HepG2 (cell line): Measurements from ENCODE around the gene NOC4L. TPM values are rescaled to one million over a fixed set of nuclear protein-coding genes. Genes with fewer than 3 reads are reported as not detected.

Source experiments
- ATAC-seq: fragments of 200-7000 bp; cut with Tn5 transposase; 3 replicates; pipeline ENCODE4 v1.9.1; 2020; ENCODE audit warnings: mild to moderate bottlenecking, moderate library complexity
- BruUV-seq: library from RNA; stranded (reverse); fragments of 400-500 nt; replicated peaks from 2 replicates; lab custom pipeline; 2021; lab: Mats Ljungman, UMichigan
- CTCF ChIA-PET: fragments of 300-600 bp; formaldehyde crosslinking; extraction: SDS; loops from one replicate; lab custom pipeline; 2021; ENCODE audit warnings: low total read pairs, inconsistent platforms, low intra/inter-chr PET ratio; lab: Yijun Ruan, JAX
- POLR2A ChIA-PET: fragments of 350-600 bp; sonication (Branson Sonifier 250); formaldehyde crosslinking; loops from one replicate; lab custom pipeline; 2020; ENCODE audit warnings: antibody characterized with exemption, inconsistent platforms; lab: Yijun Ruan, JAX
- DNase-seq: peaks from one replicate; pipeline ENCODE4 v3.0.0-alpha.2; 2015; ENCODE audit warnings: low spot score
- FAIRE-seq: peaks from 3 replicates; lab custom pipeline; 2011; peaks lifted over from hg19 to GRCh38; lab: Jason Lieb, UNC
- H2AFZ ChIP-seq: one replicate; pipeline ENCODE4 v1.6.1; 2011; ENCODE audit warnings: low read length, inconsistent platforms
- H3K27ac ChIP-seq: fragments of 300-600 bp; 3 replicates; pipeline ENCODE4 v1.8.0; 2011; ENCODE audit warnings: mixed run types, mild to moderate bottlenecking, mixed read lengths, low read length, inconsistent platforms; ENCODE audit not compliant: insufficient read depth; ENCODE audit errors: extremely low read length
- H3K27me3 ChIP-seq, 2 experiments: fragments of 200-600 bp in 1 of 2; 2 replicates in 1 of 2; 3 replicates in 1 of 2; pipeline versions ENCODE4 v1.6.0 to v1.8.0; 2011; ENCODE audit warnings: low read length in 2 of 2, mild to moderate bottlenecking in 2 of 2, moderate library complexity in 2 of 2, inconsistent platforms in 1 of 2; ENCODE audit not compliant: insufficient read depth in 2 of 2, control insufficient read depth in 1 of 2
- H3K36me3 ChIP-seq, 2 experiments: fragments of 200-600 bp in 1 of 2; replicated peaks in 1 of 2; 2 replicates in 1 of 2; 3 replicates in 1 of 2; pipeline versions ENCODE4 v1.5.1 to v1.8.0; 2011; ENCODE audit warnings: low read length in 2 of 2, inconsistent platforms in 1 of 2; ENCODE audit not compliant: insufficient read depth in 2 of 2, control insufficient read depth in 1 of 2
- H3K4me1 ChIP-seq: 2 replicates; pipeline ENCODE4 v1.5.1; 2012; ENCODE audit warnings: low read length, inconsistent platforms; ENCODE audit not compliant: insufficient read depth
- H3K4me2 ChIP-seq: 2 replicates; pipeline ENCODE4 v1.6.0; 2011; ENCODE audit warnings: low read depth, low read length, inconsistent platforms
- H3K4me3 ChIP-seq, 3 experiments: fragments of 200-600 bp in 1 of 3; sonication (generic), shearing (Covaris generic) in 1 of 3; replicated peaks in 1 of 3; 2 replicates each; pipeline ENCODE4 v1.5.1; 2011 to 2016; ENCODE audit warnings: low read length in 3 of 3, inconsistent platforms in 2 of 3, low read depth in 2 of 3, mild to moderate bottlenecking in 2 of 3, control low read depth in 1 of 3, mixed read lengths in 1 of 3; ENCODE audit not compliant: insufficient read depth in 1 of 3
- H3K79me2 ChIP-seq: one replicate; pipeline ENCODE4 v1.6.1; 2011; ENCODE audit warnings: low read length, inconsistent platforms; ENCODE audit not compliant: insufficient read depth
- H3K9ac ChIP-seq: 2 replicates; pipeline ENCODE4 v1.6.0; 2011; ENCODE audit warnings: mild to moderate bottlenecking, low read depth, low read length, inconsistent platforms; ENCODE audit not compliant: insufficient read depth
- H3K9me3 ChIP-seq: 2 replicates; pipeline ENCODE4 v1.5.1; 2012; ENCODE audit warnings: mild to moderate bottlenecking, low read length
- H4K20me1 ChIP-seq: 2 replicates; pipeline ENCODE4 v1.6.0; 2011; ENCODE audit warnings: inconsistent platforms, mild to moderate bottlenecking, low read length, moderate library complexity; ENCODE audit not compliant: insufficient read depth
- AHR ChIP-seq: IDR thresholded peaks from 2 replicates; pipeline ENCODE4 v1.6.1; 2018; ENCODE audit warnings: missing genetic modification reagents, missing compliant biosample characterization
- ISL2 ChIP-seq: sonication (generic); formaldehyde crosslinking; IDR thresholded peaks from 2 replicates; pipeline ENCODE4 v1.5.0; 2020; ENCODE audit warnings: missing genetic modification reagents
- PREB ChIP-seq: sonication (generic); formaldehyde crosslinking; IDR thresholded peaks from 2 replicates; pipeline ENCODE4 v1.4.0; 2020; ENCODE audit warnings: missing genetic modification reagents
- TFDP1 ChIP-seq: IDR thresholded peaks from 2 replicates; pipeline ENCODE4 v1.6.1; 2016; ENCODE audit warnings: missing compliant biosample characterization, missing genetic modification reagents, borderline replicate concordance
- TFDP2 ChIP-seq: sonication (generic); formaldehyde crosslinking; IDR thresholded peaks from 2 replicates; pipeline ENCODE4 v1.4.0; 2020; ENCODE audit warnings: missing genetic modification reagents
- ZNF10 ChIP-seq: sonication (generic); formaldehyde crosslinking; IDR thresholded peaks from 2 replicates; pipeline ENCODE4 v1.4.0; 2020; ENCODE audit warnings: mild to moderate bottlenecking, low read depth, missing genetic modification reagents, borderline replicate concordance
- ZNF34 ChIP-seq: sonication (generic); formaldehyde crosslinking; IDR thresholded peaks from 2 replicates; pipeline ENCODE4 v1.4.0; 2020; ENCODE audit warnings: mild to moderate bottlenecking, missing genetic modification reagents, borderline replicate concordance
- ZNF776 ChIP-seq: sonication (generic); formaldehyde crosslinking; IDR thresholded peaks from 2 replicates; pipeline ENCODE4 v1.4.0; 2020; ENCODE audit warnings: mild to moderate bottlenecking, missing genetic modification reagents
- WGBS: methylation state at CpG from one replicate; pipeline ENCODE4 v1.1.6; 2017; ENCODE audit warnings: low lambda C conversion rate; 5-methylcytosine and 5-hydroxymethylcytosine counted together
- in situ Hi-C: cut with HindIII; loops from 2 replicates; pipeline ENCODE4 v1.10.0; 2017; ENCODE audit warnings: low pct_unique_long_range_greater_than_20kb; ENCODE audit not compliant: extremely low pct_ligation_motif_present
- intact Hi-C: fragments of 100-400 bp; cut with micrococcal nuclease; formaldehyde crosslinking; loops from one replicate; pipeline ENCODE4 v1.10.0; 2022; ENCODE audit not compliant: unreplicated experiment
- polyA plus RNA-seq, 8 experiments: library from polyadenylated mRNA; depleted of rRNA in 3 of 8; stranded (reverse) in 7 of 8; unstranded in 1 of 8; fragments of >200 nt; fragmentation: Illumina TruSeq in 4 of 8; extraction: Trizol in 4 of 8; gene quantifications; 2 replicates each; pipeline versions ENCODE4 v1.2.1 to v1.2.3, GENCODE V29; 2011 to 2016; ENCODE audit warnings: low read depth in 4 of 8, missing spikeins in 1 of 8, mixed read lengths in 1 of 8; ENCODE audit not compliant: insufficient read depth in 1 of 8
- total RNA-seq, 5 experiments: library from RNA; depleted of rRNA; stranded (reverse); fragments of >200 nt; fragmentation: Illumina TruSeq; extraction: Trizol; gene quantifications; 2 replicates each; pipeline ENCODE4 v1.2.3, GENCODE V29; 2016; ENCODE audit warnings: low read depth in 1 of 5

The NOC4L gene
- total and polyA plus RNA-seq, 2 of the 13 experiments (the other 11 are each of a cell fraction or from before 2014, with no cell fraction given): 4.3 to 14.6 TPM

- TF ChIP-seq PREB: no peak
Measured at GRCh38 chr12:132188451-132188901, 44.2 kb downstream of the NOC4L start (continued).

GRCh38 chr12:132188916-132189325, 44.7 kb downstream of the NOC4L start:
- Histone ChIP-seq H3K9me3 (peaks cover 9% of the 10 kb centered on the region), H2AFZ (no peak overlapping the region), H3K4me1 (no peaks in the 10 kb centered on the region), H3K4me3 (no peak overlapping the region; a peak in 1 of 6 replicates), H3K27me3 (peaks cover 21 to 96% of the 10 kb centered on the region in 2 experiments), H3K4me2 (peak overlapping the region; percentile 49; the same call in 1 of the 2 replicates), H3K79me2 (no peaks in the 10 kb centered on the region), H3K27ac (no peak overlapping the region), H4K20me1 (no peaks in the 10 kb centered on the region), H3K9ac (no peak overlapping the region), H3K36me3 (no peaks in the 10 kb centered on the region)
- ATAC-seq: peak; percentile 17
- intact Hi-C loops (no loop called here), in situ Hi-C loops (no loop called here)
- no peak for FAIRE-seq
- no peak for DNase-seq
- BruUV-seq: no TSS peak
- ChIA-PET CTCF (no interaction called here), POLR2A (no interaction called here)
- 20% methylated on average over 9 of the region's 20 CpGs for WGBS
- no peak for TF ChIP-seq ZNF10
- TF ChIP-seq ZNF34 (CRISPR knock-in tag): 0 out of 2 replicates have a peak, but pooled peaks have one; percentile 3

GRCh38 chr12:132189378-132190011, 45.2 kb downstream of the NOC4L start:
- H3K79me2 ChIP-seq: no peaks in the 10 kb centered on the region
- H3K4me1 ChIP-seq: no peaks in the 10 kb centered on the region
- peaks cover 15% of the 10 kb centered on the region for H3K9me3 ChIP-seq
- ChIA-PET POLR2A (no interaction called here), CTCF (no interaction called here)
- ATAC-seq (peak; percentile 78), FAIRE-seq (no peak), DNase-seq (no peak)
- peak overlapping the region; percentile 28 to 54 (median 36); a peak in 4 of 6 replicates for H3K4me3 ChIP-seq
- H2AFZ ChIP-seq: no peak overlapping the region
- H3K27ac ChIP-seq: no peak overlapping the region
- WGBS: 0% methylated on average over 6 of the region's 69 CpGs
- peak overlapping the region; percentile 49 for H3K4me2 ChIP-seq
- H3K36me3 ChIP-seq: no peaks in the 10 kb centered on the region
- in situ Hi-C loops (no loop called here), intact Hi-C loops (no loop called here)
- no peaks in the 10 kb centered on the region for H4K20me1 ChIP-seq
- H3K9ac ChIP-seq: no peak overlapping the region
- peaks cover 21 to 91% of the 10 kb centered on the region in 2 experiments for H3K27me3 ChIP-seq
- BruUV-seq: no TSS peak
- TF ChIP-seq ZNF776 (0 out of 2 replicates have a peak, but pooled peaks have one; percentile 24), TFDP1 (CRISPR knock-in tag) (peak; percentile 40; the same call in 1 of the 2 replicates), AHR (CRISPR knock-in tag) (no peak), ISL2 (CRISPR knock-in tag) (0 out of 2 replicates have a peak, but pooled peaks have one; percentile 16), TFDP2 (CRISPR knock-in tag) (0 out of 2 replicates have a peak, but pooled peaks have one; percentile 35)
